B cell (primary cell): ENCODE results near the gene LRRC47. TPM values are rescaled to one million over a fixed set of nuclear protein-coding genes. Genes with fewer than 3 reads are reported as not detected.

Experiments used
- ATAC-seq: fragments of 200-7000 bp; cut with Tn5 transposase; one replicate; pipeline ENCODE4 v1.10.0; 2021; ENCODE audit warnings: low read depth, mild to moderate bottlenecking, moderate number of reproducible peaks, moderate library complexity
- CTCF ChIA-PET: fragments of 350-600 bp; sonication (Branson Sonifier 250); formaldehyde crosslinking; loops from one replicate; lab custom pipeline; 2021; ENCODE audit warnings: antibody characterized with exemption, inconsistent platforms; lab: Charles Lee
- POLR2A ChIA-PET: fragments of 350-600 bp; sonication (Branson Sonifier 250); formaldehyde crosslinking; loops from one replicate; lab custom pipeline; 2021; ENCODE audit warnings: antibody characterized with exemption; lab: Charles Lee
- DNase-seq: peaks from one replicate; pipeline ENCODE4 v3.0.0; 2013
- H2AFZ ChIP-seq: 2 replicates; pipeline ENCODE4 v1.6.1; 2012; ENCODE audit warnings: mild to moderate bottlenecking, low read depth, low read length; ENCODE audit not compliant: insufficient read depth, poor library complexity, severe bottlenecking
- H3K27ac ChIP-seq, 2 donors: 1 replicate in 1 of 2; 2 replicates in 1 of 2; pipeline ENCODE4 v1.5.1; 2012 to 2013; ENCODE audit warnings: low read length in 2 of 2, mild to moderate bottlenecking in 2 of 2, moderate library complexity in 1 of 2
- H3K27me3 ChIP-seq, 4 experiments: fragments of 200-600 bp in 1 of 4; sonication (generic) in 1 of 4; replicated peaks in 1 of 4; 1 replicate in 2 of 4; 2 replicates in 2 of 4; pipeline versions ENCODE4 v1.6.1 to v1.7.0; 2013 to 2016; ENCODE audit warnings: low read length in 3 of 4, mild to moderate bottlenecking in 2 of 4, mixed read lengths in 1 of 4, moderate library complexity in 1 of 4; ENCODE audit not compliant: insufficient read depth in 4 of 4, control insufficient read depth in 3 of 4; ENCODE audit errors: control extremely low read depth in 1 of 4
- H3K36me3 ChIP-seq, 2 experiments: replicated peaks in 1 of 2; 1 replicate in 1 of 2; 2 replicates in 1 of 2; pipeline versions ENCODE4 v1.6.1 to v1.7.1; 2013; ENCODE audit warnings: low read length in 1 of 2; ENCODE audit not compliant: insufficient read depth in 2 of 2, control insufficient read depth in 1 of 2; ENCODE audit errors: control extremely low read depth in 1 of 2, extremely low read depth in 1 of 2
- H3K4me1 ChIP-seq, 2 donors: fragments of 200-600 bp in 1 of 2; sonication (generic) in 1 of 2; 1 replicate in 1 of 2; 2 replicates in 1 of 2; pipeline versions ENCODE4 v1.5.1 to v1.6.1; 2013 to 2017; ENCODE audit warnings: low read length in 2 of 2; ENCODE audit not compliant: control insufficient read depth in 2 of 2, insufficient read depth in 2 of 2
- H3K4me2 ChIP-seq: replicated peaks from 2 replicates; pipeline ENCODE3; 2012; ENCODE audit warnings: mild to moderate bottlenecking, low read depth, low read length; ENCODE audit not compliant: poor library complexity, severe bottlenecking
- H3K4me3 ChIP-seq, 5 experiments: fragments of 200-600 bp in 1 of 5; sonication (generic) in 1 of 5; 1 replicate in 3 of 5; 2 replicates in 2 of 5; pipeline versions ENCODE4 v1.5.1 to v1.7.0; 2011 to 2016; ENCODE audit warnings: low read length in 4 of 5, mild to moderate bottlenecking in 4 of 5, low read depth in 2 of 5, control low read depth in 1 of 5, moderate library complexity in 1 of 5; ENCODE audit not compliant: insufficient read depth in 1 of 5; ENCODE audit errors: control extremely low read depth in 1 of 5, extremely low read depth in 1 of 5
- H3K79me2 ChIP-seq: fragments of 200-600 bp; sonication (generic); one replicate; pipeline ENCODE4 v1.6.0; 2016; ENCODE audit warnings: low read length; ENCODE audit not compliant: control insufficient read depth, insufficient read depth
- H3K9ac ChIP-seq: fragments of 200-600 bp; sonication (generic); 2 replicates; pipeline ENCODE4 v1.6.1; 2017; ENCODE audit warnings: mild to moderate bottlenecking, low read length, moderate library complexity
- H3K9me3 ChIP-seq, 3 donors: one replicate each; pipeline versions ENCODE4 v1.6.1 to v1.7.1; 2013; ENCODE audit warnings: low read length in 2 of 3; ENCODE audit not compliant: control insufficient read depth in 2 of 3, insufficient read depth in 1 of 3; ENCODE audit errors: control extremely low read depth in 1 of 3
- H4K20me1 ChIP-seq: 2 replicates; pipeline ENCODE4 v1.6.0; 2012; ENCODE audit warnings: mild to moderate bottlenecking, low read length; ENCODE audit not compliant: insufficient read depth, control insufficient read depth, poor library complexity, severe bottlenecking
- H3K27ac Mint-ChIP-seq: one replicate; pipeline ENCODE4 v1.8.0; 2021; ENCODE audit warnings: mixed read lengths
- H3K27me3 Mint-ChIP-seq: one replicate; pipeline ENCODE4 v1.8.0; 2021; ENCODE audit warnings: mixed read lengths
- H3K4me1 Mint-ChIP-seq: one replicate; pipeline ENCODE4 v1.8.0; 2021; ENCODE audit warnings: mixed read lengths
- H3K4me3 Mint-ChIP-seq: one replicate; pipeline ENCODE4 v1.8.0; 2021; ENCODE audit warnings: mixed read lengths
- H3K9me3 Mint-ChIP-seq: one replicate; pipeline ENCODE4 v1.8.0; 2022; ENCODE audit warnings: mixed read lengths; ENCODE audit not compliant: insufficient read depth
- EZH2 ChIP-seq: IDR thresholded peaks from 2 replicates; pipeline ENCODE4 v1.6.1; 2012; ENCODE audit warnings: borderline replicate concordance, low read depth, mild to moderate bottlenecking, moderate library complexity, low read length; ENCODE audit not compliant: insufficient read depth, poor library complexity, severe bottlenecking
- WGBS: methylation state at CpG from one replicate; pipeline ENCODE4 v1.1.5; 2013; ENCODE audit warnings: missing lambda C conversion rate; ENCODE audit not compliant: insufficient coverage; 5-methylcytosine and 5-hydroxymethylcytosine counted together
- intact Hi-C: fragments of 100-400 bp; cut with micrococcal nuclease; formaldehyde crosslinking; loops from one replicate; pipeline ENCODE4 v1.10.0; 2022
- polyA plus RNA-seq: library from polyadenylated mRNA; depleted of rRNA; stranded (reverse); fragments of >200 nt; gene quantifications from 2 replicates; pipeline ENCODE4 v1.2.3, GENCODE V29; 2012
- small RNA-seq: library from RNA; depleted of rRNA; stranded (forward); fragments of <200 nt; gene quantifications from one replicate; pipeline ENCODE3, GENCODE V24; 2012; ENCODE audit warnings: low replicate concordance, low read depth; ENCODE audit not compliant: insufficient read length
- total RNA-seq, 2 donors: library from RNA; stranded (reverse); fragments of 120-200 nt in 1 of 2; gene quantifications; 1 replicate in 1 of 2; 2 replicates in 1 of 2; pipeline versions ENCODE4 v1.2.3 to v1.2.4, GENCODE V29; 2013 to 2022
- TF ChIP-seq, protein P1 (sequence below): fragments of 200-600 bp; IDR thresholded peaks from one replicate; pipeline ENCODE4 v1.8.0; 2022; ENCODE audit warnings: antibody characterized with exemption, mild to moderate bottlenecking

The LRRC47 gene
- total and polyA plus RNA-seq, 2 donors (not counting 1 experiment from before 2014, with no cell fraction given): 16.7 to 48.2 TPM

DNA sequence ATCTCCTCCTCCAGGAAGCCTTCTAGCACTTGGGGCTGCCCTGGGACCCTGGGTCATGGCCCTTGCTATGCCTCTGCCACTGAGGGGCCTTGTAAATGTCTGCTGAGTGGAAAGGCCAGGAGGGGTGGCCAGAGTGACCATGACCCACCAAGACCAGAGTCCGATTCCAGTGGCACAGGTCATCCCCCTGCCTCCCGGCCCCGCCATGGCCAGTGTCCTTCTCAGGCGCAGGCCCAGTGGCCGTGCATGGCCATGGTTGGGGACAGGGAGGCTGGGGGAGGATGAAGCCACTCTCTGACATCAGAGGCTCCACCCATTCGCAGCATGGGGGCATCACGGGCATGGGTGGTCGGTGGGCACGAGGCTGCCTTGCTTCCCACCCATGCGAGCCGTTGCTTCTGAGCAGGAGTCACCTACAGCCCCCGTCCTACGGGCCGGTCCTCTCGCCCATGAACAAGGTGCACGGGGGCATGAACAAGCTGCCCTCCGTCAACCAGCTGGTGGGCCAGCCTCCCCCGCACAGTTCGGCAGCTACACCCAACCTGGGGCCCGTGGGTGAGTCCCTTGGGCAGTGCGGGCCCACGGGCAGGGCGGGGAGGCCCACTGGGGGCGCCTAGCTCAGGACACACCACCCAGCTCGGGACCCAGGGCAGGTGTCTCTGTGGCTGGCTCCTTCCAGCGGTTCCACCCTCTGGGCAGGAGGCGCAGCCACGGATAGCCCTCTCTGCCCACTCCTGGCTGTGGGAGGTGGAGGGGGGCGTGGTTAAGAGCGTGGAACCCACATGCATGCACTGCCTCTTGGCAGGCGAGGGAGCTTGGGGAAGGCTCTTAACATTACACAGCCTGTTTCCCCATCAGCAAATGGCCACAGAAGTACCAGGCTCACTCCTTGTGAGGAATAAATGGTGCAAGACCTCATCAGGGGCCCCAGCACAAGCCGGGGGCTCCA lies 66.4 kb downstream of the LRRC47 start:
- H3K36me3 ChIP-seq: no peaks in the 10 kb centered on the region
- no peak overlapping the region for H3K4me3 ChIP-seq
- intact Hi-C loops: no loop called here
- 86% methylated on average over 27 of the region's 32 CpGs for WGBS
- no peak overlapping the region for H3K4me2 ChIP-seq
- no peak for DNase-seq
- Mint-ChIP-seq H3K4me1 (no peaks in the 10 kb centered on the region), H3K27me3 (peaks cover 3% of the 10 kb centered on the region), H3K4me3 (no peak overlapping the region), H3K9me3 (no peaks in the 10 kb centered on the region), H3K27ac (no peak overlapping the region)
- no peak overlapping the region for H2AFZ ChIP-seq
- no peaks in the 10 kb centered on the region for H4K20me1 ChIP-seq
- POLR2A ChIA-PET: no interaction called here
- no peak overlapping the region for H3K9ac ChIP-seq
- no peak for TF ChIP-seq EZH2
- TF ChIP-seq, protein P1, sequence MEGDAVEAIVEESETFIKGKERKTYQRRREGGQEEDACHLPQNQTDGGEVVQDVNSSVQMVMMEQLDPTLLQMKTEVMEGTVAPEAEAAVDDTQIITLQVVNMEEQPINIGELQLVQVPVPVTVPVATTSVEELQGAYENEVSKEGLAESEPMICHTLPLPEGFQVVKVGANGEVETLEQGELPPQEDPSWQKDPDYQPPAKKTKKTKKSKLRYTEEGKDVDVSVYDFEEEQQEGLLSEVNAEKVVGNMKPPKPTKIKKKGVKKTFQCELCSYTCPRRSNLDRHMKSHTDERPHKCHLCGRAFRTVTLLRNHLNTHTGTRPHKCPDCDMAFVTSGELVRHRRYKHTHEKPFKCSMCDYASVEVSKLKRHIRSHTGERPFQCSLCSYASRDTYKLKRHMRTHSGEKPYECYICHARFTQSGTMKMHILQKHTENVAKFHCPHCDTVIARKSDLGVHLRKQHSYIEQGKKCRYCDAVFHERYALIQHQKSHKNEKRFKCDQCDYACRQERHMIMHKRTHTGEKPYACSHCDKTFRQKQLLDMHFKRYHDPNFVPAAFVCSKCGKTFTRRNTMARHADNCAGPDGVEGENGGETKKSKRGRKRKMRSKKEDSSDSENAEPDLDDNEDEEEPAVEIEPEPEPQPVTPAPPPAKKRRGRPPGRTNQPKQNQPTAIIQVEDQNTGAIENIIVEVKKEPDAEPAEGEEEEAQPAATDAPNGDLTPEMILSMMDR: no peak
- H3K27ac ChIP-seq: no peak overlapping the region
- no peaks in the 10 kb centered on the region for H3K27me3 ChIP-seq
- no peaks in the 10 kb centered on the region for H3K79me2 ChIP-seq
- no peaks in the 10 kb centered on the region for H3K4me1 ChIP-seq
- peaks cover 0 to 3% (median 0%) of the 10 kb centered on the region in 3 donors for H3K9me3 ChIP-seq
- ATAC-seq: no peak
- CTCF ChIA-PET: interaction anchor here (0.9 to 2.2 kb wide), 3 partner anchors 8 to 239 kb away, joined by 3 to 7 read pairs (median 3); no protein-coding TSS in a partner anchor

Small RNA genes within 50 kb of the gene (small RNA-seq; reads per million reads assigned to genes)
- not detected for gene RF02197
- gene RN7SL574P: not detected

Other genes starting within 250 kb of the LRRC47 start
- gene MEGF6, start 185.0 kb downstream of the LRRC47 start, total RNA-seq: 75.4 and 77.3 TPM in 2 replicates
- 43.2 and 60.8 TPM in 2 replicates for gene MEGF6, start 185.0 kb downstream of the LRRC47 start, polyA plus RNA-seq
- gene TPRG1L, start 171.5 kb downstream of the LRRC47 start, total RNA-seq: 47.5 and 48.6 TPM in 2 replicates
- gene TPRG1L, start 171.5 kb downstream of the LRRC47 start, polyA plus RNA-seq: 11.9 and 19.5 TPM in 2 replicates
- 37.1 and 37.5 TPM in 2 replicates for gene WRAP73, start 146.4 kb downstream of the LRRC47 start, total RNA-seq
- 68.5 and 74.3 TPM in 2 replicates for gene WRAP73, start 146.4 kb downstream of the LRRC47 start, polyA plus RNA-seq
- gene TP73, start 144.0 kb downstream of the LRRC47 start, total RNA-seq: 1.2 and 2.0 TPM in 2 replicates
- 0.26 and 2.4 TPM in 2 replicates for gene TP73, start 144.0 kb downstream of the LRRC47 start, polyA plus RNA-seq
- gene CCDC27, start 44.0 kb downstream of the LRRC47 start, total RNA-seq: not detected in 2 replicates
- gene CCDC27, start 44.0 kb downstream of the LRRC47 start, polyA plus RNA-seq: not detected in 2 replicates
- 8.4 and 9.0 TPM in 2 replicates for gene SMIM1, start 23.7 kb downstream of the LRRC47 start, total RNA-seq
- 2.2 and 2.6 TPM in 2 replicates for gene SMIM1, start 23.7 kb downstream of the LRRC47 start, polyA plus RNA-seq
- gene CEP104, start 60.7 kb upstream of the LRRC47 start, total RNA-seq: 71.8 and 76.2 TPM in 2 replicates
- 24.3 and 27.7 TPM in 2 replicates for gene CEP104, start 60.7 kb upstream of the LRRC47 start, polyA plus RNA-seq
- gene DFFB, start 61.0 kb upstream of the LRRC47 start, total RNA-seq: 17.4 and 20.7 TPM in 2 replicates
- 14.0 and 21.4 TPM in 2 replicates for gene DFFB, start 61.0 kb upstream of the LRRC47 start, polyA plus RNA-seq
- 33.2 and 35.7 TPM in 2 replicates for gene C1orf174, start 103.8 kb upstream of the LRRC47 start, total RNA-seq
- gene C1orf174, start 103.8 kb upstream of the LRRC47 start, polyA plus RNA-seq: 41.5 and 49.8 TPM in 2 replicates